Activated CD8-positive, alpha-beta memory T cell treated with anti-CD3 and anti-CD28 coated beads for 1 hour (primary cell): ENCODE measurements around the gene CCDC186.
"Not testable (repeated sequence)": the region's sequence is repeated elsewhere in the genome, so short reads cannot be mapped to it uniquely, and the experiment has no call there.

ENCODE experiments used
- DNase-seq, 2 donors: peaks; one replicate each; pipeline ENCODE4 v3.0.0-alpha.2; 2020; ENCODE audit warnings: low read depth in 1 of 2; ENCODE audit errors: extremely low read depth in 1 of 2

Gene CCDC186

DNA sequence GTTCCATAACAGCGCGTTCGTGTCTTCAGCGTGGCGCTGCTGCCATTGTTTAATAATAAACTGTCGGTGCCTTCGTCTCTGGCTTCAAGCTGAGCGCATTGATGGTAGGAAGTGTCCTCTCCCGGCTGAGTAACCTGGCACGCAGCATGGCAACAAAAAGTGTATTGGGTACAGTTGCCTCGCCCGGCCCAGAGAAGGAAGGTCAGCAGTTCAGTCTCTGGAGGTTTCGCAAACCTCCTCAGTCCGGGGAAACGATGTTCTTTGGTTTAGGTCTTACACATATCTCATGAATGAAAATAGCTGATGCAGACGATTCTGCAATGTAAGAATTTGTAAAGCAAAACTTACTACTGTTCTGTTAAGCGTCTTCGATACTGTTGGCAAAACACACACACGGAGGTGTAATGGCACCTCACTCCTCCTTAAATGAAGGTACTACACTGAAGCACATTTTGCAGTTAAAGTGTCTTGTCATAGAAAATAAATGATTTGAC, 739 bp upstream of the CCDC186 start:
- DNase-seq = no peak

GRCh38 chr10:114173603-114173920, 441 bp downstream of the CCDC186 start:
- DNase-seq = no peak

DNA sequence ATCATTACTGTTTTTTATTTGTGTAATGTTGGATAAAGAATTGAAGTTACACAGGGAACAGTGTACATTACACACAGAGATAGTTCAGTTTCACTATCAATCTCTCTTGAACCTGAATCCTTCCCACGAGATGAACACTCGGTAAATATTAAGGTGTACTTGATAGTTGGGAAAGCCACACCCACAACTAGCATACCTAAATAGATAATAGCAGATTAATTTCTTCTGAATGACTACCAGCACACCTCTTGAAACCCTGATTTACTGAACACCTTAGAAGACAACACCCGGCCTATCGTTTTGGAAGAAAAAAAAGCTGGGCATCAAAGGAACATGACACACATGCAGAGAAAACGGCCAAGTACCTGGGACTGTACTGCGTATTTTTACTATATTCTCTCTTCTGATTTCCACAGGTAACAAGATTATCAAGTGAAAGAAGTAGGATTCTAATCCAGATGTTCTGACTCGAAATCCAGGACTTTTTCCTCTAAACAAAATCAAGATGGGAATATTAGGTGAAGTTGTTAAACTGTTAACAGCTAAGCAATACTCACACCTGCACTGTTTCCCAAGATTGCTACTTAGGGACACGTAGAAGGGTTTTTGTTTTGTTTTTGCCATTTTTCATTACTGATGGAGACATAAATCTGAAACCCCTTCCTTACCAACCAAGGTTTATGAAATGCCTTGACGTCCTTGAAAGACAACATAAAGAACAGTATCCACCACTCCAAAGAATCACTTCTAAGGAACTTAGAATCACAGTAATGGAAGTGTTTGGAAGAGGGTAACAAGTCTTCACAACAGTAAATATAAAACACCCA, 1.0 kb downstream of the CCDC186 start:
- DNase-seq = no peak

DNA sequence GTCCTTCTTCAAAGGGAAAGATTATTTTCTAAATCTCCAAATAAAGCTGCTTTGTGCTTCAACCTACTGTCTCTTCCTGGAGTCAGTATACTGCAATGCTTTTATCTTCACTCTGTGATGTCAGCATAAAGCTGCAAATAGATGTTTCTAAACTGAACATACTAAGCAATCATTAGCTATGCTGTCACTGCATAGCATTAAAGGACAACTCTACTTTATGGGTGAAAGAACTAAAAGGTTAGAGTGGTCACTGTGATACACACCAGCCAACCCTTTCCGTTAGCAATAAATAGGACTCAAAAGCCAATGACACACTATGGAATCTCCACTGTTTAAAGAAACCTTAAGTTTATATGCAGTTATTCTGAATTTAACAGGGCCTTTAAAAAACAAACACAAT, 1.8 kb downstream of the CCDC186 start:
- DNase-seq = no peak

GRCh38 chr10:114168450-114169009, 5.5 kb downstream of the CCDC186 start:
- DNase-seq = no peak

- DNase-seq = no peak
These were observed 6.0 kb downstream of the CCDC186 start for GRCh38 chr10:114167985-114168384.

GRCh38 chr10:114166494-114166893, 7.5 kb downstream of the CCDC186 start:
- DNase-seq = no peak

GRCh38 chr10:114166043-114166442, 8.0 kb downstream of the CCDC186 start:
- no peak for DNase-seq

DNA sequence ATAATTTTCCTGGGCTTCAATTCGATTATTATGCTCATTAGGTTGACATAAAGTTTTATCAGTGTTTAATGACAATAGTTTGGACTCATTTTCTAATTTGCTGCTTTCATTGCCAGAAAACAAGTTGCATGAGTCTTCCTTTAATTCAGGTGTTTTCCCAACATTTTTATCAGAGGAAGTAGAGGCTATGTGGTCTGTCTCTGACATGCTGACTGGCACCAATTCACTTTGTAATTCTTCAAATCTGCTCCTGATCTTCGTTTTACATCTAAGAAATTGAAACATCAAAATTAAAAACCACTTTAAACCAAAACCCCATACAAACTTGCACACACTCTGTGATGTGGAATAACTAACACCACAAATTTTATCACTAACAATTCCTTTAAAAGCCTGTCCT, 10.9 kb downstream of the CCDC186 start:
- DNase-seq = no peak

DNA sequence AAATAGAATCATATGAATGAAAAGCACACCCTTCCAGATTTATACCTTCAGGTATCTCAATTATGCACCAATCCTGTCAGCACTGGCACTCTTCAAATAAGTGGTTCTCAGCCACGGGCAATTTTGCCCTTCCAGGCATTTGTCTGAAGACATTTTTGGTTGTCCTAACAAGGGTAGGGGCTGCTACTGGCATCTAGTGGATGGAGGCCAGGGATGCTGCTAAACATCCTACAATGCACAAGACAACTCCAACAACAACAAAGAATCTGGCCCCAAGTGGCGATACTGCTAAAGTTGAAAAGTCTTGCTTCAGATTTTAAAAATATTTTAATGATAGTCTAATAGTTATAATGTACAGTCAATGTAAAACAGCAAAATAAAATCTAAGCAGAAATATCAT, 16.1 kb downstream of the CCDC186 start:
- DNase-seq = no peak

DNA sequence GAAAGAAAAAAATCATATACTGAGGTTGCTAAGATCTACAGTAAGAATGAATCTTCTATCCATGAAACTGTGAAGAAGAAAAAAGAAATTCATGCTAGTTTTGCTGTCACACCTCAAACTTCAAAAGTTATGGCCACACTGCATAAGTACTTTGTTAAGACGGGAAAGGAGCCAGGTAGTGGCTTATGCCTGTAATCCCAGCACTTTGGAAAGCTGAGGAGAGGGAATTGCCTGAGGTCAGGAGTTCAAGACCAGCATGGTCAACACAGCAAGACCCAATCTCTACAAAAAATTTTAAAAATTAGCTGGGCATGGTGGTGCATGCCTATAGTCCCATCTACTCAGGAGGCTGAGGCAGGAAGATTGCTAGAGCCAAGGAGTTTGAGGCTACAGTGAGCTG, 22.1 kb downstream of the CCDC186 start:
- no peak for DNase-seq

GRCh38 chr10:114151486-114151885, 22.5 kb downstream of the CCDC186 start:
- no peak for DNase-seq

DNA sequence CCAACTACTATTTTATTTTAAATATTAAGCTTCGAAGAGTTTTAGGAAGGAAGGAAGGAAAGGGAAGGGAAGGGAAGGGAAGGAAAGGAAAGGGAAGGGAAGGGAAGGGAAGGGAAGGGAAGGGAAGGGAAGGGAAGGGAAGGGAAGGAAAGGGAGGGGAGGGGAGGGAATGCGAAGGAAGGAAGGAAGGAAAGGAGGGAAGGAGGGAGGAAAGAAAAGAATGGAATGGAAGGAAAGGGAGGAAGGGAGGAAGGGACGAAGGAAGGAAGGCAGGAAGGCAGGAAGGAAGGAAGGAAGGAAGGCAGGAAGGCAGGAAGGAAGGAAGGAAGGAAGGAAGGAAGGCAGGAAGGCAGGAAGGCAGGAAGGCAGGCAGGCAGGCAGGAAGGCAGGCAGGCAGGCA, 24.5 kb downstream of the CCDC186 start:
- DNase-seq = not testable (repeated sequence)

DNA sequence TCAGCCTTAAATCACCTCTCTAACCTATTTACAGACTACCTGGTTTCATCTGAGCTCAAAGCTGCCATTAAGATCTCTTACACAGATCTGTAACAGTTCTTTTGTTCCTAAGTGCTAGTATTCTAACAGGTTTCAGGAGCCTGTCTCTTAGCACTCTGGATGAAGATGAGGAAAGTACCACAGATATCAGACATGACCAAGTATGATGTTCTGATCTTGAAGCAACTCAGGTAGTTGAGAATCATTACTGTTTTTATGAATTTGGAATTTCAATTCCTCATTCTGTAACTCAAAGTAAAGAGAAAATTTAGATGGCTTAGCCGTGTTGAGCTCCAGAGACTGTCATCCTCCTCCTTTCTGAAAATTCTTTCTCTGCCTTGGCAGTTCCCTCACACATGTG, 30.8 kb downstream of the CCDC186 start:
- no peak for DNase-seq

- no peak for DNase-seq
These were observed 32.0 kb downstream of the CCDC186 start for GRCh38 chr10:114142018-114142417.

DNA sequence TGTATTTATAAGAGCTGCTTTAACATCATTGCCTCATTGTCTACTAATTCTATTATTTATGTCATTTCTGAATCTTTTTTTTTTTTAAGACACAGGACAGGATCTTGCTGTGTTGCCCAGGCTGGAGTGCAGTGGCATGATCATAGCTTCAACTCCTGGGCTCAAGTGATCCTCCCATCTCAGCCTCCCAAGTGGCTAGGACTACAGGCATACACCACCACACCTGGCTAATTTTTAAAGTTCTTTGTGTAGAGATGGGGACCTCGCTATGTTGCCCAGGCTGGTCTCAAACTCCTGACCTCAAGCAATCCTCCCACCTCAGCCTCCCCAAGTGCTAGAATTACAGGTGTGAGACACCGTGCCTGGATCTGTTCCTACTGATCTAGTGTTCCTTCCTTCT, 33.2 kb downstream of the CCDC186 start:
- not testable (repeated sequence) for DNase-seq

- DNase-seq = no peak
These were observed 34.0 kb downstream of the CCDC186 start for GRCh38 chr10:114140036-114140435.

- no peak for DNase-seq
These were observed 35.4 kb downstream of the CCDC186 start for GRCh38 chr10:114138581-114138980.

DNA sequence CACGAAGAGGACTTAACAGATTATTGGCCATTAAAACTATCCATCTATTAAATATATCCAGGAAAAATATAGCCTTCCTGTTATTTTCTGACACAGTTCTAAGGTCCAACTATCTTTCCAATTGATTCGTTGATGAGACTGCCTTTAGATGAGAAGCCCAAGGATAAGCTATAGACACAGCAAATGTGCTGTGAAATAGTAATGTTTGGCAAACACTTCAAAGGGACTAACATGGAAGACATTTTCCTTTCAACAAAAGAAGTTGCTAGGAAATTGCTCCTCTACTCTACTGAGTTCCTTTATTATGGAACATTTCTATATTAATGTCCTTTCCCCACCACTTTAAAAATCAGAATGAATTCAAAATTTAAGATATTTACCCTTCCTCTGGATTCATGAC, 38.5 kb downstream of the CCDC186 start:
- DNase-seq = no peak

- DNase-seq = no peak
These were observed 42.9 kb downstream of the CCDC186 start for GRCh38 chr10:114131094-114131493.

- no peak for DNase-seq
These were observed 53.0 kb downstream of the CCDC186 start for GRCh38 chr10:114121031-114121430.

- DNase-seq = no peak
These were observed 55.5 kb downstream of the CCDC186 start for GRCh38 chr10:114118514-114118913.

DNA sequence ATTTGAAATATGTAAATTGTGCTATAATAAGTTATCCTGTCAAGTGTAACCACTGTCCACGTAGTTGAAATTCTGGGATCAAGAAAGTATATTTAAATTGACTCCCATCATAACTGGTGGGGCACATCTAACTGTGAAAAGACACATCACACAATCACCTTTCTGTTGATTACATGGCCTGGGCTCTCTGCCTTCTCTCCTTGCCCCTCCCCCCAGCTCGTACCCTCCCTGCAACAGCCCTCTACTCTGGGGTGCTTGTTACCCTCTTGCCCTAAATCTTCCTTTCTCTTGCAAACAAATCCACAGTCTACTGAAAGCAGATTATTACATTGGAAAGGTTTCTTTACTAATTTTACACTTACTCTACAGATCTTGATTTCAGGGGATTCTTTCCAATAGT, 56.3 kb downstream of the CCDC186 start:
- no peak for DNase-seq
